DMS153 treated with DMSO at 0.1 percent for 48 hours (cell line): ENCODE data around the gene TSHZ2.

ENCODE experiments used
- DNase-seq: peaks from one replicate; lab custom pipeline; 2025; ENCODE audit not compliant: unreplicated experiment; lab: John Stamatoyannopoulos, UW

Gene TSHZ2

DNA sequence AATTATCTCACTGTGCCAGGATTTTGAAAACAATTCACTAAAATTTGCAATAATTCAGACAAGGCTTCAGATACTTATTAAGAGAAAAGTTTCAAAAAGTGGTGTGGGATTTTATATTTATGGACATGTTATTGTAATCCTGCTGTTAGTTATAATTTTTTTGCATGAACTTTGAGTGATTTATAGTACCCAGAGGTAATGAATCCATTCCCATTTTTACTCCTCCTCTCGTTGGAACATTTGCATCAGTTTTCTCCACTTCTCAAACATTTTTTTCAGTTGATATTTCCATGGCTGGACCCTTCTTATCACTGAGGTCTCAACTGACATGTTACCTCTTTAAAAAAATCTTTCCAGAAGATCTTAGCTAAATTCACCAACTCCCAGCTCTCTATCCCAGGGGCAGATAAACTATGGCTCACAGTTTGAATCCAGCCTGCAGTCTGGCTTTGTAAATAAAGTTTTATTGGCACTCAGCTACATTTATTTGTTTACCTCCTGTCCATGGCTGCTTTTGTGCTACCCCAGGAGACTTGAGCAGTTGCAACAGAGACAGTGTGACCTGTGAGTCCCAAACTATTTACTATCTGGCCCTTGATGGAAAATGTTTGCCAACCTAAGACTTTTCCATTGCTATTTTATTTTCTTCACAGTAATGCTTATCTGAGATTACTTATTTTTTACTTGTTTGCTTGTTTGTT, 83.4 kb downstream of the TSHZ2 start:
- DNase-seq, result no peak

DNA sequence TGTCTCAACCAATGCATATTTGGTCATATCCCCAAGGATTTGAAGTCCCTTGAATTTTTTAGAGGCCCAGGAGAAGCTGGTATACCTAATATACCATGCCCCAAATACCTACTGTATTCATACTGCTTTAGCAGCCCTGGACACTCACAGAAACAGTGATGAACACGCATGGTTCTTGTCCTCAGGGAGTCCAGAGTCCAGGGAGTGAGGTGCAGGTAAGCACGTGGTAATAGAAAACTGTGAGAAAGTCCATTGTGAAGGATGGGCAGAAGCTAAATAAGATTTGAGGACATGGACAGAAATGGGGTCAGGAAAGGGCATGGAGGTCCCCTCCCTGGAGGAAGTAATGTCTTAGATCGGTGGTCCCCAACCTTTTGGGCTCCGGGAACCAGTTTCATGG, 85.4 kb downstream of the TSHZ2 start:
- no peak for DNase-seq

DNA sequence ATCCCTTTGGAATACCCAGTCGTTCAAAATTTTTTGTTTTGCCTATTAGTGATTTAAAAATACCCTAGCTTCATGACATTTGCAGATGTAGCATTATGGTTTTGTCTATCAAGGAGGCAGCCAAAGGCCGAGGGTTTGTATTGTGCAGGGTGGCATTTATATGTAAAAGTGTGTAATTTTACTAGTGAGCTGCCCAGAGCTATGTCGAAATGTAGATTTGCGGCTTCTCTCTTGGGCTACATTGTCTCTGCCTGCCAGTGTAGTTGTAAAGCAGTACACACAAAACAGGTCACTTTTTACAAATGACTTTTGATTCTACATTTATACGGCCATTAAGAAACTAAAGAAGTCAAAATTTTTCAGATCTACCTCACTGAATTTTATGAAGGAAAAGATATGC, 87.7 kb downstream of the TSHZ2 start:
- DNase-seq, result no peak

DNA sequence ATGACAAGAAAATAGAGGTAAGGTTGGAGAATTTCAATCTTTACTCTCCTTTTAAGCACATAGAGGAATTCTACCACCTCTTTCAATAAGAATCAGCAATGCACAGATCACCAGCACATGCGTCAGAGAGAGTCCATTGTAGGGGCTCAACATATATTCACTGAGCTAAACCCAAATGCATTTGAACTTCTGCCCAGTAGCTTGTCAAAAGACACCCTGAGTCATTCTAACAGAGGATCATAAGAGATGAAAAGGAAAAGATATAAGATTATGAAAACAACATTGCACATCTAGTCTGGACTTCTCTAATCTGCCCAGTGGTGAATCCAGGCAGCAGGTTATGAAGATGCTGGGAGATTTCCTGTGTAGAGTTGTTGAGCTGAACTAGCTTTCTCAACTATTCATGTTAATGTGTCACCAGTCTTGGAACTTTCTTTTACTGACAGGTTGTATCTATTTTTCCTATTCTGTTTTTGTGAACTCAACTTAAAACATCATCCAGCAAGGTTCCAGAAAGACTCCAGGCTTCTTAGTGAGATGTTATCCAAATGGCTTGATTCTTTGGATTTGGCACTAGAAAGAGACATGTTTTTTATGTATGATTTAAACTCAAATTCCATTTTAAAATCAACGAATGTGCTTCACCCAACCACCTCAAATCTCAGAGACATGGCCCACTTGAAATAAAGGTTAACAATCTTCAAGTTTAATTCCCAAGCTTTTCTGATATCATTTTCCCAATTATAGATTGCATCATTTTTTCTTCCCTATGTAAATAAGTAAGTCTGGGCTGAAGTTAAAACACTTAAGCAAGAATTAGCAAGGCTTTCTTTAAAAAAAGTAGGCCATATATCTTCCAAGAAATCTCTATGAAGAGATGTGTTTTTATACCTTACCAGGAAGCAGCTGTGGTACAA, 89.3 kb downstream of the TSHZ2 start:
- DNase-seq, result no peak

DNA sequence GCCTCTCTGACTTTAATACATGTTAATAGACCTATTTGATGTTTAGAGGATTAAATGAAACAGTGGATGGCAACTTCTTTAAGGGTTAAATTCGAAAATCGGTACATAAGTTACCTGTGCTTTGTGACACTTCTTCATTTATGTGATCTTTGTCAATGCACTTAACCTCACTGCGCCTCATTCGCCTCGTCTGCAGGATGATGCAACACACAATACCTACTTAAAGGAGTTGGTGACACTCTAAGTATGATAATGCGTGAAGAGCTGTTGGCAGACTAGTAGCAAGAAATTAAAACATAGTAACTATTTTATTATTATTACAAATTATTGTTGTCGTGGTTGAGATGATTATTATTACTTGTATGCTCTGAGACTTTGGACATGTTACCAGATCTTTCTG, 92.8 kb downstream of the TSHZ2 start:
- DNase-seq, result no peak

DNA sequence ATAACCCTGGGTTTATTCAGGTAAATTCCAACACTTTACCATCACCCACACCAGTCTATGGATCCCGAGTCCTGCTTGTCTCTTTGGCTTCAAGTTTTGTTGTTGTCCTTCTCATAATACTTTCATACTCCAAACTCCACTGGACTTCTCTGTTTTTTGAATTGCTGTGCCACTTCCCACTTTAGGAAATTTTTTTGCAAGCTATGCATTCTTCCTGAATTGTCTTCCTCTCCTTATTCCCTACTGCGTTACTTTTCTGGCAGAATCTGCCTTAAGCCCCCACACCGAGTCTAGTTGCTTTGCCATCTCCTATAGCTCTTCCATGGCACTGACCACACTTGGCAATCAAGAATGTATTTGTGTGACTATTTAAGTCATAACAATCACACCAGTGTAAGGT, 96.1 kb downstream of the TSHZ2 start:
- DNase-seq, result no peak

DNA sequence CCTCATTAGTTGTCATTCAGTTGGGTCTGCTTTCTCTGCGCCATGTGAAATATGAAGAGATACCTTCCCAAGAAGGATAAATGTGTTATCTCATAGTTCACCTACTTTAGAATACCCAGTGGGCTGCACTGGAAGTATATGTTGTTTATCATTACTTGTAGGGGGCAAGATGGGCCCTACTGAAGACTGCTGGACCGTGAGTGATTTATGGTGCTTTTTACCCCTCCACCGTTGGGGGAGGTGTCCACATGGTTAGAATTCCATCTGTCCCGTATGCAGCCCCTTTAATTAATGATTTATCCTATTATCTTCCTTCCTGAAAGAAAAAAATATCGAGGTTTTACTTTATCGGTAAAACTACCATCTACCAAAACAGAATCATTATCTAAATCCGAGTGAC, 97.0 kb downstream of the TSHZ2 start:
- no peak for DNase-seq

DNA sequence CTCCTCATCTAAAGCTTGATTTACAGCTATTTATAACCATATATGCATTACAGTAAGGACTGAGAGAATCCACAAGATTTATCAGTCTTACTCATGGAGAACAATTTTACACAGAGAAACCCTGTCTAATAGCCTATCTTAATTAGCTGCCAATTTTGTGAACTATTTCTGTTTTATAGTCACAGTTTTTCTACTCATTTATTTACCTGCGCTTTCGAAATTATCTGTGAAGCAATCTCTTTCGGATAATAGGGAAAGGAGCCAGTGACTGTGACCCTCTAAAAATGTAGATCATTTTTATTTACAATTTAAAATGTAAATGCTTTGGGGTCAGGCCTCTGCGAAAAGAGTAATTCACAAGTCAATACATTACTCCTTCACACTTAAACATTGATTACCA, 98.1 kb downstream of the TSHZ2 start:
- no peak for DNase-seq

DNA sequence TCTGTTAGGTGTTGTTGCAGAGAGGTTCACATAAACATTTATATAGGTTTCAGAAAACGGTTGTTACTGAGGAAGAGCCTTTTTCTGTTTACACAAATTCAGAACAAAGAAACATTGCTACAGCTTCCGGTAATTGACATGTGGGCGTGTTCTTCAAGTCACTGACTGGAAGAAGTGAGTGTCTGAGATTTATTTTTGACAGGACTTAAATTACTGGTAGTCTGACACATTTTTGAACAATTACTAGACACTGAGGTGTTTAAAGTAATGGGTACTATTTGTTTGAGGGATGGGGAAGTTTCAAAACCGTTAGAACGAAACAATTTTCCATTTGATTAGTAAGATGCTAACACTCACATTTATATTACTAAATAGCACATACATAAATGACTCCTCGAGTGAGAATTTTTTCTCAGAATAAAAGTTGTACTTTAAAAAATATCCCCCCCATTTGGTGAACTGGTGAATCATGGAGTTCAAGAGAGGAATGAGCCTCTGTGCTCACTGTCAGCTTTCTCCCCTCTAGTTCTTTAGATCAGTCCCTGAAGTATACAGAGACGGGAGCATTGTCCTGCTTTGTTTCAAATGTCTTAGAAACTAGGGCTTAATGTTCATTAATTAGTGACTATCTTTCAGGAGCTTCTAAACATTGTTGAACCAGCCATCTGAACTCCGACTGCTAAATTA, 98.7 kb downstream of the TSHZ2 start:
- peak; percentile 8 for DNase-seq

DNA sequence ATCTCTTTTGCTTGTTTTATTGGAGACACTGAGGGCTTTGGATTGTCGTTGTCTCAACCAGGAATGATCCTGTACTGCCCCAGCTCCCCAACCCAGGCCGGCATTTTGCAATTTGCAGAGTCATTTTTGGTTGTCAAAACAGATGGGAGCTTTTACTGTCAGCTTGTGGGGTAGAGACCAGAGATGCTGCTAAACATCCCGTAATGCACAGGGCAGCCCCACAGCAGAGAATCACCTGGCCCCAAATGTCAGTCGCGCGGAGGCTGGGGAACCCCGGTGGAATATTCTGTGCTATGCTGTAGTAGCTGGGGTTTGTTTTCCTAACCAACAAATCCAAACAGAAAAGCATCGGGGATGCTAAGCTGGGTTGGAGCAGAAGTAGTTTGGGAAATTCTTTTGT, 99.7 kb downstream of the TSHZ2 start:
- DNase-seq, result no peak

DNA sequence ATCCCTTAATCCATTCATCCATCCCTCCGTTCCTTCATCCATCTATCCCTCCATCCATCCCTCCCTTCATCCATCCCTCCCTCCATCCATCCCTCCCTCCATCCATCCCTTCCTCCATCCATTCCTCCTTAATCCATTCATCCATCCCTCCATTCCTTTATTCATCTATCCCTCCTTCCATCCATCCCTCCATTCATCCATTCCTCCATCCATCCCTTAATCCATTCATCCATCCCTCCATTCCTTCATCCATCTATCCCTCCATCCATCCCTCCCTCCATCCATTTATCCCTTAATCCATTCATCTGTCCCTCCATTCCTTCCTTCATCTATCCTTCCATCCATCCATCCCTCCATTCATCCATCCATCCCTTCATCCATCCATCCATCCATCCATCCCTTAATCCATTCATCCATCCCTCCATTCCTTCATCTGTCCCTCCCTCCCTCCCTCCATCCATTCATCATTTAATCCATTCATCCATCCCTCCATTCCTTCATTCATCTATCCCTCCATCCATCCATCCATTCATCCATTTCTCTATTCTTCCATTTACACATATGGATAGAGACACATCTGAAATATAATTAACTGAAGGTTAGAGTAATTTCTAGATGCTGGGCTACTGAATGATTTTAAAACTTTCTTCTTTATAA, 100.9 kb downstream of the TSHZ2 start:
- no peak for DNase-seq

DNA sequence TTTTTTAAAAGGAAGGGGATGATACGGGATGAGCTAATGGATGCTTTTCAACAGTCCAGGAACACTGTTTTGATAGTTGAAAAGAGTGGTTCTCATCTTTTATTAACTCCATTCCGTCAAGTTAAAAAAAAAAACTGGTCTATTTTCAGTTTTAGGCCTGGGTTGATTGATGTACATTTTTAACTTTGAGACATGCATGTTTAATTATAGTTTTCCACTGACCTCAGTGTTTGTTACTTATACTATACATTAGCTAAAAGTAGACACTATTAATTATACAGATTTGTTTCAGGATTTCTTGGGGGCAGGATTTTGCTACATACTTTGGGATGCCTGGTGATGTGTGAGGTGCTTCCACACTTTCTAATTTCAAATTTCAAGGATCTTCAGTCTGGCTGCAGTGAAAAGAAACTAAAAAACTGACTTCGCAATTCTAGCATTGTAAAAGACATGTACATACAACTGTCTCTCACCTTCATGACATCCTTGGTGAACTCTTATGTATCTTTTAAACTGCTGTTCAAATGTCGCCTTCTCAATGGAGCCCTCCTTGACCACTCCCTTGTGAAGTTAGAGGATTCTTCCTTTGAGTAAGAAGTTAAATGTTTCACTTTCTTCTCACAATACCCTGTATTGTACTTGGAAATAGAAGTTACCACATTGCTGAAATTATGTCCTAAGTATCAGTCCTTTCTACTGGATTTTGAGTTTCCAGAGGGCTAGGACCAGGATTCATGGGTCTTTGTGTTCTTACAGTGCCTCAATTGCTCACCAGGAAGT, 101.7 kb downstream of the TSHZ2 start:
- no peak for DNase-seq

DNA sequence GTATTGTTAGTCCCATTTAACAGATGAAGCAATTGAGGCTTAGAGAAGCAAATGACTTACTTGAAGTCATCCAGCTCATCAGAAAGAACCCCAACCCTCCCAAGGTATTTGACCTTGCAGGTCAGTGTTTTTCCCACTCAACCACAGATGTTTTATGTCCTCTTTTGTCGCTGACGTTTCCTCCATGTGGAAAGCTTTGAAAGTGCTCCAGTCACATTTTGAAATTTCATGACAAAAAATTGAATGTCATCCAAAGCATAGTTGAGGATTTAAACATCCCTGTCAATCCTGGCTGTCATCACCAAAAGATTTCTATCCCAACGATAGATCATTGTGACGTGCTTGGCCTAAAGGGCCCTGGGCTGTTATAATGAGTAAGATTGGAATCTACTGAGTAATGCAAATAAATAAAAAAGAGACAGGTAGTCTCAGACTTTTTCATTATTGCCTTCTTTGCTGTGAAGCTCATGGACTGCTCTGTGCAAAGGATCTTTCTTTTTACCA, 102.7 kb downstream of the TSHZ2 start:
- DNase-seq, result no peak

DNA sequence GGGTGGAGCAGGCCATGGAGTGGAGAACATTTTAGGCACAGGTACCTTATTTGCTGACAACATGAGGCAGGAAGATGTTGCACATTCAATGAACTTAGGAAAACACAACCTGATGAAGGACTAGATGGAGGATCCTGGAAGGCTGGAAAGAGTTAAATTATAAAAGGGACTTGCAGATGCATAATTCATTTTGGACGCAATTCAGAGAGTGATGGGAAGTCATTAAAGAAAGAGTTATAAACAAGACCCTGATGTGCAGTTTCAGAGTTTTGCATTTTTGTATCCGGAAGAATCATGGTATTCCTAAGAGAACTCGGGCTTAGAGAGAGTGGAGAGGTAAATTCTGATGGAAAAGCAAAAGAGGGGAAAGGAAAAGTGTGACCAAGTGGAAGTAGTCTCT, 104.5 kb downstream of the TSHZ2 start:
- no peak for DNase-seq

DNA sequence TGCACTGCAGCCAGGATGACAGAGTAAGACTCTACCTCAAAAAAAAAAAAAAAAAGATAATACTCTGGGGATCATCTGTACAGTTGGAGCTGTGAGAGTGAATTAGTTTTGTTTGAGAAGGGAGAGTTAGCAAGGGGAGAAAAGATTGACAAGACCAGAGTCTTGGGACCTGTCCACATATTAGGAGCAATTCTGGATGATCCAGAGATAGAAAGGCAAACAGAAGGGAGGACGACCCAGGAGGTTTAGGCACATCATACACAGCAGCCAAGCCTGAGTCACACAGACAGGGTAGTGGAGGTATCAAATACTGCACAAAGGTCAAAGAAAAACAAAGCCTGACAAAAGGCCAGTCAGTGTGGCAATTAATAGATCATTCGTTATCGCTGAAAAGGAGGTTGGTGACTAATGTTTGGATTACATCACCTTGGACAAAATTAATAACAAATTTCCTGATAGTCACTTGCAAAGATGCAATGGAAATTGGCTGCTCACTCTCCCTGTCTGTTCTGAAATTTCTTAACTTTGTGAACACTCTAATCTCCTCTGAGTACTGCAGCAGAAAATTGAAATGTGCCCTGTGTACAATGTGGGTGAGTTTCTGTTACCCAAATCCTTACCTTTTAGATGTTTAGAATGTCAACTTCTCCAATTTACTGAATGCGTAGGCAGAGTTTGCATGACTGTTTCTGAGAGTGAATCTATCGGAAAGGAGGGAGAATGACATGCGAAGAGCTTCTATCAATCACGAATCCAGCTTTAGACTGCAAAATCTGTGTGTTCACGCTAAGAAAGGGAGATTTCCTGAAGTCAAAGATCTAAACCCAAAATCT, 105.4 kb downstream of the TSHZ2 start:
- peak; percentile 14 for DNase-seq

DNA sequence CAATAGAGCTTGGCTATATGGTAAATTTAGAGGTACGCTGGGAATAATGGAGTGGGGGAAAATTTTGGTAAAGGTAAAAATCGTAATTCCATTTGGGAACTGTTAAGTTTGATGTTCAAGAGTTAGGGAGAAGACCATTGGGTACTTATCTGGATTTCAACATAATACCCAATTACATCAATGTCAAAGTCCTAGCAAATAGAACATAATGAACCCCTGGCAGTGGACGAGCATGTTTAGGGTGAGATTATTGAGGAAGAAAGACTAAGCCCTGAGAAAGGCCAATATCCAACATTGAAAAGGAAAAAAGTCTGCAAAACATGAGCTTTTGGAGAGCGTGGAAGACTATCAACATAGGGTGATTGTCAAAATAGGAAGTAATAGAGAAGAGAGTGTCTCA, 106.6 kb downstream of the TSHZ2 start:
- DNase-seq, result no peak

DNA sequence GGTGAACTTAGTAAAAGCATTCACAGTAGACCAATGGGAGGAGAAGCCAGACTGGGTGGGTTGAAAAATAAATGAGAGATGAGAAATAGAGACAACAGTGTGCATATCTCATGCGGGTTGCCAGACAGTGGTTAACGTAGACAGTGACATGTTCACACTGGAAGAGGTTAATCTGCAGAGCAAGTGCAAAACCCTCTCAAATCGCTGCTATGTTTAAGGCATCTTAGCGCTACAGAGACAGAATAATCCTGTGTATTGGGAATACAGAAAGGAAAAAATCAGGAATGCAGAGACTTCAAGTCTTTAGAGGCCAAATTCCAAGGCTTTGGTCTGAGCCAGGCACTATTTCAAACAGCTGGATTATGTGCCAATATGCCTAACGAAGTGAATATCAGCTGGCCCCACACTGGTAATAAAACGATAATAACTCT, 107.1 kb downstream of the TSHZ2 start:
- no peak for DNase-seq

DNA sequence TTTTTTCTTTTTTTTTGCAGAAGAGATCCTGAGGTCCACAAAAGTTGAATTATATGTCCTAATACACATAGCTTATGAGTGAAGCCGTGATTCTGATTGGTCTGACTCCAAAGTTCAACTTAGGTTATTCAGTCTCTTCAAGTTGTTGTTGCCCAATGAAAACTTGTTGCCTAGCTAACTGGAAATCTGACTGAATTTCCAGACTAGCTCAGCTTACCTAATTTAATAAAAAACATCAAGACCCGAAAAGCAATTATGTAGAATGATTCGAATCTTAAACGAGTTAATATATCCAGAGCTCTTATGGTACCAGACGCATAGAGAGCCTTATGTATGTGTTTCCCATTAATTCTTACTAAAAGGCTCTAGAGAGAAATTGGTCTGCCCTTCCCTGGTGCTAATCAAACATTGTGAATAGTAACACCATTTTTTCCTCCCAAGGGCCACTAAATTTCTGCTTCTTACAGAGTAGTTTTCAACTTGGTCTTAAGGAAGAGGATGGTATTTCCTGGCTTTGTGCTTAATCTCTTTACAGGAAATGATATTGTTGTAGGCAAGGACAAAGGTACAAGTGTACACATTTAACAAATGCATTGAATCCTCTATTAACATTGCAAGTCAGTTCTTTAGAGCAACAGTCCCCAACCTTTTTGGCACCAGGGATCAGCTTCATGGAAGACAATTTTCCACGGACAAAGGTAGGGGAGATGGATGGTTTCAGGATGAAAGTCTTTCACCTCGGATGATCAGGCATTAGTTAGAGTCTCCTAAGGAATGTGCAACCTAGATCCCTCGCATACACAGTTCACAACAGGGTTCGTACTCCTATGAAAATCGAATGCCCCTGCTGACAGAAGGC, 107.9 kb downstream of the TSHZ2 start:
- DNase-seq, result no peak

DNA sequence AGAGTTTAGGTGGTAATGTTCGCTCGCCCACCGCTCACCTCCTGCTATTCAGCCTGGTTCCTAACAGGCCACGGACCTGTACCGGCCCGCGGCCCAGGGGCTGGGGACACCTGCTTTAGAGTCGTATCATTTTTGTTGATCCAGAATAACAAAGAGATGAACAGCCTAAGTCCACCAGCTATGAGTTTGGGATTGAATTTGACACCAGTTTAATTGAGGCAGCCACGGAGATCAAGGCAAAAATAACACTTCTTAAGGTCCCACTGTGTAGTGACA, 108.5 kb downstream of the TSHZ2 start:
- DNase-seq, result no peak
